GM12892 (cell line): ENCODE data around the gene ANGPTL8.

Source experiments
- POLR2A ChIP-seq: IDR thresholded peaks from 2 replicates; pipeline ENCODE4 v1.6.1; 2011; ENCODE audit warnings: low read depth, low read length, control low read depth
- POLR2AphosphoS5 ChIP-seq: IDR thresholded peaks from 2 replicates; pipeline ENCODE4 v1.6.1; 2011; ENCODE audit warnings: low read depth, low read length, control low read depth
- TAF1 ChIP-seq: IDR thresholded peaks from 2 replicates; pipeline ENCODE4 v1.6.1; 2011; ENCODE audit warnings: low read depth, mild to moderate bottlenecking, control low read depth, low read length, borderline replicate concordance

GRCh38 chr19:11210656-11210928 is 28.8 kb upstream of the ANGPTL8 start:
- TF ChIP-seq POLR2AphosphoS5 = no peak
- TF ChIP-seq POLR2A = no peak
- TF ChIP-seq TAF1 = no peak
